ENCODE results near the gene GFM1. TPM values are rescaled to one million over a fixed set of nuclear protein-coding genes. Genes with fewer than 3 reads are reported as not detected.

Gene GFM1
- total RNA-seq, 1 donor from 2014 or later = 52.0 TPM

DNA sequence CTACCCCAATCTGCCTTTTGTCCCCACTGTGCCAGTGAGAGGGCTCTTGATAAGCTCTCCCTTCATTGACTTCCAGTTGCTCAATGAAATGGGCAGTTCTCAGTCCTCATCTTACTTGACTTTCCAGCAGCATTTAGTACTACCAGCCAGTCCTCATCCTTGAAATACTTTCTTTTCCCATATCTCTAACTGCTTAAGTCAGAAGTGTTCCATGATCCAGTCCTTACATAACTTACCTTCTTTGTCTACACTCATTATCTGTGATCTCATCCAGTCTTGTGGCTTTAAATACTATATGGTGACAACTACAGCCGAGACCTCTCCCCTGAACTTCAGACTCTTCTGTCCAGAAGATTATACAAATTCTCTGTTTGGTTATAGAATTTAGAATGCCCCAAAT is 59.2 kb downstream of the GFM1 start:
- H3K27me3 Mint-ChIP-seq (ENCODE audit: insufficient read depth, low read depth) = no peaks in the 10 kb centered on the region
- Histone ChIP-seq H3K36me3 (no peaks in the 10 kb centered on the region), H3K4me3 (no peak overlapping the region), H3K9ac (no peak overlapping the region), H3K9me3 (ENCODE audit: low read depth) (no peaks in the 10 kb centered on the region), H3K27me3 (no peaks in the 10 kb centered on the region), H3K79me2 (ENCODE audit: low read depth) (no peaks in the 10 kb centered on the region), H3K4me2 (no peak overlapping the region), H3K27ac (no peak overlapping the region), H3F3A (ENCODE audit: low read depth) (no peaks in the 10 kb centered on the region), H4K20me1 (ENCODE audit: low read depth) (no peaks in the 10 kb centered on the region), H2AFZ (replicated peaks) (no peak overlapping the region), H3K4me1 (no peaks in the 10 kb centered on the region)
- no peaks in the 10 kb centered on the region for H3K9me3 Mint-ChIP-seq
- TF ChIP-seq, protein P1, sequence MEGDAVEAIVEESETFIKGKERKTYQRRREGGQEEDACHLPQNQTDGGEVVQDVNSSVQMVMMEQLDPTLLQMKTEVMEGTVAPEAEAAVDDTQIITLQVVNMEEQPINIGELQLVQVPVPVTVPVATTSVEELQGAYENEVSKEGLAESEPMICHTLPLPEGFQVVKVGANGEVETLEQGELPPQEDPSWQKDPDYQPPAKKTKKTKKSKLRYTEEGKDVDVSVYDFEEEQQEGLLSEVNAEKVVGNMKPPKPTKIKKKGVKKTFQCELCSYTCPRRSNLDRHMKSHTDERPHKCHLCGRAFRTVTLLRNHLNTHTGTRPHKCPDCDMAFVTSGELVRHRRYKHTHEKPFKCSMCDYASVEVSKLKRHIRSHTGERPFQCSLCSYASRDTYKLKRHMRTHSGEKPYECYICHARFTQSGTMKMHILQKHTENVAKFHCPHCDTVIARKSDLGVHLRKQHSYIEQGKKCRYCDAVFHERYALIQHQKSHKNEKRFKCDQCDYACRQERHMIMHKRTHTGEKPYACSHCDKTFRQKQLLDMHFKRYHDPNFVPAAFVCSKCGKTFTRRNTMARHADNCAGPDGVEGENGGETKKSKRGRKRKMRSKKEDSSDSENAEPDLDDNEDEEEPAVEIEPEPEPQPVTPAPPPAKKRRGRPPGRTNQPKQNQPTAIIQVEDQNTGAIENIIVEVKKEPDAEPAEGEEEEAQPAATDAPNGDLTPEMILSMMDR (IDR thresholded peaks at IDR 0.05) = no peak
- TF ChIP-seq EZH2phosphoT487 (IDR thresholded peaks at IDR 0.05) = no peak
- TF ChIP-seq EZH2 (IDR thresholded peaks at IDR 0.05) = no peak
- no peaks in the 10 kb centered on the region for H3K4me1 Mint-ChIP-seq
- DNase-seq (ENCODE audit: low spot score) = no peak
- H3K4me3 Mint-ChIP-seq = no peak overlapping the region
- peaks cover 7% of the 10 kb centered on the region for H3K36me3 Mint-ChIP-seq
- H3K27ac Mint-ChIP-seq = no peak overlapping the region

DNA sequence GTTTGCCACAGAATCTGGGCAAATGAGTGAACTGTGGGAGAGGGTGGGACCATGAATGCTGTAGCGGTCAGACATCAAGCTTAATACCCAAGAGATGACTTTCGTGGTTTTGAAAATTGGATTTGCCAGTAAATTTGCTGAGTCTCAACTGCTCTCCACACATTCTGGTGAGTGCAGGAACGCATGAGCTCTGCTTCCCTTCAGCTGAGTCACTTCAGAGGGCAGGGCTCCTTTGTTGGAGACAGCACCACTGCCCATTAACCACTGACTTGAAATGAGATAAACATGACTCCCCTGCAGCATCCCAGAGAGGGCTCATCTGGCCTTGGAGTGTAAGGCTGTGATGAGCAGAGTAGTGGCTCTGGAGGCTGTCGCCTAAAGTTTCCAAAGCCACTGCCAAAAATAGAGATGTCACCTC is 65.3 kb downstream of the GFM1 start:
- Histone ChIP-seq H3K27me3 (no peaks in the 10 kb centered on the region), H3K79me2 (ENCODE audit: low read depth) (no peaks in the 10 kb centered on the region), H3K9ac (no peak overlapping the region), H2AFZ (replicated peaks) (no peak overlapping the region), H3K9me3 (ENCODE audit: low read depth) (no peaks in the 10 kb centered on the region), H3K36me3 (no peaks in the 10 kb centered on the region), H3F3A (ENCODE audit: low read depth) (no peaks in the 10 kb centered on the region), H3K4me3 (no peak overlapping the region), H4K20me1 (ENCODE audit: low read depth) (no peaks in the 10 kb centered on the region), H3K4me2 (no peak overlapping the region), H3K4me1 (no peaks in the 10 kb centered on the region), H3K27ac (no peak overlapping the region)
- H3K27ac Mint-ChIP-seq = no peak overlapping the region
- peaks cover 12% of the 10 kb centered on the region for H3K4me1 Mint-ChIP-seq
- no peaks in the 10 kb centered on the region for H3K9me3 Mint-ChIP-seq
- no peaks in the 10 kb centered on the region for H3K27me3 Mint-ChIP-seq (ENCODE audit: insufficient read depth, low read depth)
- peaks cover 13% of the 10 kb centered on the region for H3K36me3 Mint-ChIP-seq
- DNase-seq (ENCODE audit: low spot score) = no peak
- H3K4me3 Mint-ChIP-seq = no peak overlapping the region
- TF ChIP-seq EZH2 (IDR thresholded peaks at IDR 0.05) = no peak
- TF ChIP-seq, protein P1 (IDR thresholded peaks at IDR 0.05) = no peak
- no peak for TF ChIP-seq EZH2phosphoT487 (IDR thresholded peaks at IDR 0.05)

DNA sequence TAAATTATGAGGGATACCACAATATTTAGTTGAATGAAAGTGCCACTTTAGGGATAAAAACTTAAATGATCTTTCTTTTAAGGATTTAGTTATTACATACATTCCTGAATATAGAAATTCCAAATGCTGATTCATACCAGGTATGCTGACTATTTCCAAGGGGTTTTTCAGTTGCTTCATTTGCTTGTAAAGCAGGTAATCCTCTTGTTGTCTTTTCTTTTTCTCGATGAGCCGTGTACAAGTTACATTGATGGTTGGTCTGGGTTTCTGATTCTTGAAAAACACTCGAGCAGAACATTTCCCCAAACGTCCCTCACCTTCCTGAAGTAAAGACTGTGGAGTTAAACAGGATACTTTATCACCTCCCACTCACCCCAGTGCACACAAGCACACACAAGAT is 66.3 kb downstream of the GFM1 start:
- Mint-ChIP-seq H3K9me3 (no peaks in the 10 kb centered on the region), H3K4me1 (peaks cover 12% of the 10 kb centered on the region), H3K27me3 (ENCODE audit: insufficient read depth, low read depth) (no peaks in the 10 kb centered on the region), H3K27ac (no peak overlapping the region), H3K36me3 (peaks cover 11% of the 10 kb centered on the region), H3K4me3 (no peak overlapping the region)
- no peak overlapping the region for H3K4me3 ChIP-seq
- DNase-seq (ENCODE audit: low spot score) = no peak
- no peaks in the 10 kb centered on the region for H3K9me3 ChIP-seq (ENCODE audit: low read depth)
- no peak overlapping the region for H3K27ac ChIP-seq
- no peak overlapping the region for H2AFZ ChIP-seq (replicated peaks)
- H3F3A ChIP-seq (ENCODE audit: low read depth) = no peaks in the 10 kb centered on the region
- no peaks in the 10 kb centered on the region for H3K79me2 ChIP-seq (ENCODE audit: low read depth)
- H3K9ac ChIP-seq = no peak overlapping the region
- H3K4me1 ChIP-seq = no peaks in the 10 kb centered on the region
- no peaks in the 10 kb centered on the region for H3K27me3 ChIP-seq
- H3K4me2 ChIP-seq = no peak overlapping the region
- H4K20me1 ChIP-seq (ENCODE audit: low read depth) = no peaks in the 10 kb centered on the region
- H3K36me3 ChIP-seq = no peaks in the 10 kb centered on the region
- TF ChIP-seq, protein P1 (IDR thresholded peaks at IDR 0.05) = no peak
- TF ChIP-seq EZH2phosphoT487 (IDR thresholded peaks at IDR 0.05) (no peak), EZH2 (IDR thresholded peaks at IDR 0.05) (no peak)
